ENCODE results near the gene NTRK1.

DNA sequence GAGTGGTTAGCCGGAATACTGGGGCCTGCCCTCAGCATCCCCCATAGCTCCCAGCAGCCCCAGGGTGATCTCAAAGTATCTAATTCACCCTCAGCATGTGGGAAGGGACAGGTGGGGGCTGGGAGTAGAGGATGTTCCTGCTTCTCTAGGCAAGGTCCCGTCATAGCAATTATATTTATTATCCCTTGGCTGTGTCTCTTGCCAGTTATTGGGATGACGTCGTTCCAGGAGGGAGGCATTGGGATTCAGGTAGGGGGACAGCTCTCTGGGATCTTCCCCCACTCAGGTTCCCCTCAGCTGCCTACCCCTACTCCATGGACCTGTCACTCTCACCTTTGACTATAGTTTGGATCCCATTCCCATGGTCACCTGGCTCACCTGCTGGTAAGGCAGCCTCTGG is 21.0 kb downstream of the NTRK1 start:
- TF ChIP-seq ELF1 (IDR thresholded peaks at IDR 0.05) = no peak
- TF ChIP-seq, protein P1, sequence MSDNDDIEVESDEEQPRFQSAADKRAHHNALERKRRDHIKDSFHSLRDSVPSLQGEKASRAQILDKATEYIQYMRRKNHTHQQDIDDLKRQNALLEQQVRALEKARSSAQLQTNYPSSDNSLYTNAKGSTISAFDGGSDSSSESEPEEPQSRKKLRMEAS (IDR thresholded peaks at IDR 0.05; ENCODE audit: low read depth) = no peak
